SKM-1 (cell line): ENCODE data around the gene KCNJ4.
"Not testable (repeated sequence)": the region's sequence is repeated elsewhere in the genome, so short reads cannot be mapped to it uniquely, and the experiment has no call there.

Experiments used
- DNase-seq: peaks from one replicate; lab custom pipeline; 2025; ENCODE audit not compliant: unreplicated experiment; lab: John Stamatoyannopoulos, UW

KCNJ4 gene

DNA sequence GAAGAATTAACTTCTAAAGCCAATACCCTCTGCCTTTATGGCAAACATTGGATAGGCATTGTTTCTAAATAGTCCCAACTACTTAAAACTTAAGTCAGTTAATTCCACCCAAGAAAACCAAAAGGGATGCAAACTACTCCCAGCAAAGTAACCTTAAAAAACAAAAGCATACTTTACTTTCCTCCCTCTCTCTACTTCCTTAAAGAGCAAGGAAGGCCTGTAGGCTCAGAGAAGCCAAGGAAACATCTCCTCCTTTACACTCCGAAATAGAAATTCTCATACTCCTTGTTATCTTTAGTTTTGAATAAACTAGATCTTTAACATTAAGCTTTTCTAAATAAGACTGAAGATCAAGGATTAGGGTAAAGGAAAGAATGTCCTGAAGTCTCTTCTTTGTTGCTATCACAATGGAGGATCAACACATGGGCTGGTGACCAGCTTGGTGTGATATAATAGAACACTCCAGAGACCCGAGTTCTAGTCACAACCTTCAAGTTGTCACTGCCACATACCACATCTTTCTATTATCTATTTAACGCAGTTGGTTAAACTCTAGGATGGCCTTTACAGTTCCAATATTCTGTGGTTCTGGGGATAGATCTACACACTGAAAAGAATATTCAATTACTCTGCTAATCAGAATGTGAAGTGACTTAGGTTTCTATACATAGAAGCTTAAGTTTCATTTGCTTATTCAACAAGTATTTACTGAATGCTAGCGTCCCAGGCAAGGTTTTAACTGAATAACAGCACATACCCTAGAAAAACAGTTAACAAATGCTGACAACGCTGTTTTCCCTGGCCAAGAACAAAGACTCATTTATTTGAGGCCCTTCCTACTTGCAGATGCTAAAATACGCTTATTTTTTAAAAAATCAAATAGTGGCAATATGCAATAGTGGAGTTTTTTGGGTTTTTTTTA, 66.2 kb downstream of the KCNJ4 start:
- not testable (repeated sequence) for DNase-seq

DNA sequence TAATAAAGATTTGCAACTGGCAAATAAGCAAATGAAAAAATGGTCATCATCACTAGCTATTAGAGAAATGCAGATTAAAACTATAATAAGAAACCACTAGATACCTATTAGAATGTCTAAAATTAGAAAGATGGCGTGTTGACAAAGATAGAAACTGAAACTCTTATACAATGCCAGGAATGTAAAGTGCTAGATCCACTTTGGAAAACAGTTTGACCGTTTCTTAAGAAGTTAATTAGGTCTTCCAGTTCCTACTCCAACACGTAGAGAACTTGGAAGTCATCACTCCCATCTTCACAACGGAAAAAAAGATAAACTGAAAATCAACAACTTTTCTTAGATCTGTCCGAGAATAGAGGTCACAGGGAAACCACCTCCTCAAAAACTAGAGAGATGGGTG, 68.1 kb downstream of the KCNJ4 start:
- DNase-seq, result not testable (repeated sequence)

DNA sequence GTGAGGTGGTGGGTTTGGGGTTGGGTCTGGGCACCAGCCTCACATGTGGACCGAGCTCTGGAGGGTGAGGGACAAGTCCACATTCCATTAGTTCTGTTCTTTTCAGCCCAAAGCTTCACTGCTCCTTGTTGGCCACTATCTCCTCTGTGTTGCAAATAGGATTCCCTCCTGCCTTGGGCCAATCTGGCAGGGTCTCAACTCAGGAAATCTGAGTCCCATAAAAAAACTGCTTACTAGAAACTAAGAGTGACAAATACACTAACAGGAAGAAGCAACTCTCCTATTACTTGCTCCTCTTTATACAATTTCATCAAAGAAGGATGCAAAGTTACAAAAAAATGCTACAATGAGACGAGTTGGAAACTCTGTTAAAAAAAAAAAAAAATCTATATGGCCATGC, 71.6 kb downstream of the KCNJ4 start:
- no peak for DNase-seq

DNA sequence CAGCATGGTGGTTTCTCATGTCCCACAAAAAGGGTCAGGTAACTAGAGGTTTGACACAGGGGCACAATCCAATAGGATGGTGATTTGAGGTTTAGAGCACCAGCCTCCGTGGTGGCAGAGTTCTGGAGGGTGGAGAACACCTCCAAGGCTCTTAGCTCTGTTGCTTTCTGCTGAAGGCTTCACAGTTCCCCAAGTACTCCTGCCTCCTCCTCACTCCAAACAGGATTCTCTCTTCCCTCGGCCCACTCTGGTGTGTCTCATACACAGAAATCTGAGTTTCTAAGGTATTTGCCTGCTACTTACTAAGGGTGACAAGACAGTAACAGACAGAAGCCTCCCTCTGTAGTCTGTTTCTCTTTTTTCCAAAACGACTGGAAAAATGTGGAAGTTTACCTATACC, 73.6 kb downstream of the KCNJ4 start:
- not testable (repeated sequence) for DNase-seq
